Liver (tissue), 3 donors: ENCODE data around the gene ATXN1.

ENCODE experiments used
- ATF3 ChIP-seq: IDR thresholded peaks from 2 replicates; pipeline ENCODE4 v1.6.1; 2016; ENCODE audit warnings: antibody characterized with exemption
- CTCF ChIP-seq: fragments of 150-350 bp; IDR thresholded peaks from 2 replicates; pipeline ENCODE4 v1.5.1; 2017; ENCODE audit warnings: improper control_type of control experiment, low read depth, low read length; ENCODE audit not compliant: missing input control
- FOXA2 ChIP-seq: IDR thresholded peaks from 2 replicates; pipeline ENCODE4 v1.6.1; 2016; ENCODE audit warnings: antibody characterized with exemption
- JUND ChIP-seq, 2 donors: IDR thresholded peaks; 2 replicates each; pipeline ENCODE4 v1.6.1; 2016; ENCODE audit warnings: antibody characterized with exemption in 2 of 2
- MAX ChIP-seq: IDR thresholded peaks from 2 replicates; pipeline ENCODE4 v1.6.1; 2016; ENCODE audit warnings: antibody characterized with exemption
- RAD21 ChIP-seq, 2 donors: IDR thresholded peaks; 2 replicates each; pipeline ENCODE4 v1.6.1; 2016; ENCODE audit warnings: antibody characterized with exemption in 2 of 2, mild to moderate bottlenecking in 2 of 2
- RXRA ChIP-seq, 2 donors: IDR thresholded peaks; 2 replicates each; pipeline ENCODE4 v1.6.1; 2017 to 2018; ENCODE audit warnings: antibody characterized with exemption in 2 of 2, mild to moderate bottlenecking in 1 of 2
- SP1 ChIP-seq: IDR thresholded peaks from 2 replicates; pipeline ENCODE4 v1.6.1; 2018; ENCODE audit warnings: antibody characterized with exemption, mild to moderate bottlenecking
- YY1 ChIP-seq: IDR thresholded peaks from 2 replicates; pipeline ENCODE4 v1.6.1; 2016; ENCODE audit warnings: antibody characterized with exemption, mild to moderate bottlenecking
- ZBTB33 ChIP-seq: IDR thresholded peaks from 2 replicates; pipeline ENCODE4 v1.6.1; 2016; ENCODE audit warnings: antibody characterized with exemption
- TF ChIP-seq, protein P1 (sequence below): IDR thresholded peaks from 2 replicates; pipeline ENCODE4 v1.6.1; 2016; ENCODE audit warnings: antibody characterized with exemption, mild to moderate bottlenecking
- donor health status: healthy.
- donor health status: healthy.

DNA sequence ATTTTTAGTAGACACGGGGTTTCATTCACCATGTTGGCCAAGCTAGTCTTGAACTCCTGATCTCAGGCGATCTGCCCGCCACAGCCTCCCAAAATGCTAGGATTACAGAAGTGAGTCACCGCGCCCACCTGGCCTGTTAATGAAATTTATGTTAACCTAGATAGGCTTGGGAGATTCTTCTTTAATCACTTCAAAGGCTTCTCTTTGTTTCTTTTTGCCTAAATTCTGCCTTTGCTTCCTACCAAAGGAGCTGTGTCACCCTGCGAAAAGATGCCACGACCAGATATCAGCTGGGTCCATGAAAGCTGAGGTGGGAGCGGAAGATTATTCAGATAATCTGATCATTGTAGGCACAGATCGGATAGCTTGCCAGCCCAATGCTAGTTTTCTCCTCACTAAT, 447.5 kb downstream of the ATXN1 start:
- TF ChIP-seq CTCF: no peak
- no peak for TF ChIP-seq MAX
- TF ChIP-seq YY1: no peak
- TF ChIP-seq, protein P1, sequence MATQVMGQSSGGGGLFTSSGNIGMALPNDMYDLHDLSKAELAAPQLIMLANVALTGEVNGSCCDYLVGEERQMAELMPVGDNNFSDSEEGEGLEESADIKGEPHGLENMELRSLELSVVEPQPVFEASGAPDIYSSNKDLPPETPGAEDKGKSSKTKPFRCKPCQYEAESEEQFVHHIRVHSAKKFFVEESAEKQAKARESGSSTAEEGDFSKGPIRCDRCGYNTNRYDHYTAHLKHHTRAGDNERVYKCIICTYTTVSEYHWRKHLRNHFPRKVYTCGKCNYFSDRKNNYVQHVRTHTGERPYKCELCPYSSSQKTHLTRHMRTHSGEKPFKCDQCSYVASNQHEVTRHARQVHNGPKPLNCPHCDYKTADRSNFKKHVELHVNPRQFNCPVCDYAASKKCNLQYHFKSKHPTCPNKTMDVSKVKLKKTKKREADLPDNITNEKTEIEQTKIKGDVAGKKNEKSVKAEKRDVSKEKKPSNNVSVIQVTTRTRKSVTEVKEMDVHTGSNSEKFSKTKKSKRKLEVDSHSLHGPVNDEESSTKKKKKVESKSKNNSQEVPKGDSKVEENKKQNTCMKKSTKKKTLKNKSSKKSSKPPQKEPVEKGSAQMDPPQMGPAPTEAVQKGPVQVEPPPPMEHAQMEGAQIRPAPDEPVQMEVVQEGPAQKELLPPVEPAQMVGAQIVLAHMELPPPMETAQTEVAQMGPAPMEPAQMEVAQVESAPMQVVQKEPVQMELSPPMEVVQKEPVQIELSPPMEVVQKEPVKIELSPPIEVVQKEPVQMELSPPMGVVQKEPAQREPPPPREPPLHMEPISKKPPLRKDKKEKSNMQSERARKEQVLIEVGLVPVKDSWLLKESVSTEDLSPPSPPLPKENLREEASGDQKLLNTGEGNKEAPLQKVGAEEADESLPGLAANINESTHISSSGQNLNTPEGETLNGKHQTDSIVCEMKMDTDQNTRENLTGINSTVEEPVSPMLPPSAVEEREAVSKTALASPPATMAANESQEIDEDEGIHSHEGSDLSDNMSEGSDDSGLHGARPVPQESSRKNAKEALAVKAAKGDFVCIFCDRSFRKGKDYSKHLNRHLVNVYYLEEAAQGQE: no peak
- TF ChIP-seq SP1: no peak
- TF ChIP-seq RAD21 (IDR thresholded peaks at IDR 0.05): no peak
- TF ChIP-seq RXRA (IDR thresholded peaks at IDR 0.05): no peak
- TF ChIP-seq ATF3: no peak
- TF ChIP-seq JUND (IDR thresholded peaks at IDR 0.05): no peak
- TF ChIP-seq ZBTB33: no peak
- no peak for TF ChIP-seq FOXA2
